T-helper 2 cell treated with Interferon-gamma antibody and Interleukin-4, amounts not matched to agents 5 μg/mL and 100 μg/mL, for 36 hours (primary cell): ENCODE data around the gene FBXL15.

ENCODE experiments used
- DNase-seq: peaks from one replicate; pipeline ENCODE4 v3.0.0; 2021; ENCODE audit warnings: low spot score
- H3K27ac Mint-ChIP-seq: one replicate; pipeline ENCODE4 v1.8.0; 2021; ENCODE audit warnings: mild to moderate bottlenecking, mixed read lengths
- H3K27me3 Mint-ChIP-seq: one replicate; pipeline ENCODE4 v1.8.0; 2021; ENCODE audit warnings: low read depth, mixed read lengths
- H3K36me3 Mint-ChIP-seq: one replicate; pipeline ENCODE4 v1.8.0; 2021; ENCODE audit warnings: low read depth, mixed read lengths
- H3K4me1 Mint-ChIP-seq: one replicate; pipeline ENCODE4 v1.8.0; 2021; ENCODE audit warnings: low read depth, mixed read lengths
- H3K4me3 Mint-ChIP-seq: one replicate; pipeline ENCODE4 v1.8.0; 2022; ENCODE audit warnings: mild to moderate bottlenecking, moderate library complexity, mixed read lengths
- H3K9me3 Mint-ChIP-seq: one replicate; pipeline ENCODE4 v1.8.0; 2021; ENCODE audit warnings: mixed read lengths

The FBXL15 gene, protein sequence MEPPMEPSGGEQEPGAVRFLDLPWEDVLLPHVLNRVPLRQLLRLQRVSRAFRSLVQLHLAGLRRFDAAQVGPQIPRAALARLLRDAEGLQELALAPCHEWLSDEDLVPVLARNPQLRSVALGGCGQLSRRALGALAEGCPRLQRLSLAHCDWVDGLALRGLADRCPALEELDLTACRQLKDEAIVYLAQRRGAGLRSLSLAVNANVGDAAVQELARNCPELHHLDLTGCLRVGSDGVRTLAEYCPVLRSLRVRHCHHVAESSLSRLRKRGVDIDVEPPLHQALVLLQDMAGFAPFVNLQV

GRCh38 chr10:102420714-102421506 lies at the start of gene FBXL15:
FBXL15 (plus strand) TSS chr10:102420836; CDS start chr10:102421130, 294 bp downstream.
- Mint-ChIP-seq H3K27me3 (peaks cover 25% of the 10 kb centered on the region), H3K4me1 (peaks cover 20% of the 10 kb centered on the region), H3K36me3 (peaks cover 8% of the 10 kb centered on the region), H3K9me3 (no peaks in the 10 kb centered on the region), H3K4me3 (peak within 1 kb of the TSS; percentile 99), H3K27ac (peak within 1 kb of the TSS; percentile 97)
- peak; percentile 97 for DNase-seq

DNA sequence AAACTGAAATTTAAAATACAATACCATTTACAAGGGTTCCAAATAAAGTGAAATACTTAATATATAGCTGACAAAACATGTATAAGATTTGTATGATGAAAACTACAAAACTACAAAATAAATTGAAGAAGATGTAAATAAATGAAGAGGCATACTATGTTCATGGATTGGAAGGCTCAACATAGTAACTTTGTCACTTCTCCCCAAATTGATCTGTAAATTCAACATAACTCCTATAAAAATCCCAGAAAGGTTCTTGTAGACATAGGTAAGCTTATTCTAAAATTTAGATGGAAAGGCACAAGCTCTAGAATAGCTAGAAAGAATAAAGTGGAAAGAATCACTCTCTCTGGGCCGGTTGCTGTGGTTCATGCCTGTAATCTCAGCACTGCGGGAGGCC lies 49.3 kb upstream of the FBXL15 start:
- Mint-ChIP-seq H3K4me3 (no peak overlapping the region), H3K9me3 (peaks cover 5% of the 10 kb centered on the region), H3K4me1 (no peaks in the 10 kb centered on the region), H3K27me3 (no peaks in the 10 kb centered on the region), H3K27ac (no peak overlapping the region), H3K36me3 (peaks cover 70% of the 10 kb centered on the region)
- DNase-seq: no peak

DNA sequence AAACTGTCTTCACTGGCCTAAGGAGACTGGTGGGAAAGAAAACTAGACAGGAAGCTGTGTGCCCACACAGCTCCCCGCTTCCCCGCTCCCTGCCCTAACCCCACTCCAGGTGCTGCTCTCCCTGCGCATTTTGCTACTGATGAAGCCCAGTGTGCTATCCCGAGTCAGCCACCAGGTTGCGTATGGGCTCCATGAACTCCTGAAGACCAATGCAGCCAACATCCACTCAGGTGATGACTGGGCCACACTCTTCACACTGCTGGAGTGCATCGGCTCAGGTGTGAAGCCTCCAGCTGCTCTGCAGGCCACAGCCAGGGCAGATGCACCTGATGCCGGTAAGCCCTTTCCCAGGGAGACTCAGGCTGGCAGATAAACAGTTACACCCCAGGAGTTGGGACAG lies 45.4 kb upstream of the FBXL15 start:
- no peaks in the 10 kb centered on the region for H3K27me3 Mint-ChIP-seq
- peaks cover 51% of the 10 kb centered on the region for H3K36me3 Mint-ChIP-seq
- DNase-seq: no peak
- H3K27ac Mint-ChIP-seq: no peak overlapping the region
- H3K9me3 Mint-ChIP-seq: peaks cover 5% of the 10 kb centered on the region
- H3K4me1 Mint-ChIP-seq: no peaks in the 10 kb centered on the region
- no peak overlapping the region for H3K4me3 Mint-ChIP-seq

- Mint-ChIP-seq H3K9me3 (peaks cover 5% of the 10 kb centered on the region), H3K36me3 (peaks cover 48% of the 10 kb centered on the region), H3K4me1 (no peaks in the 10 kb centered on the region), H3K27me3 (no peaks in the 10 kb centered on the region), H3K27ac (no peak overlapping the region), H3K4me3 (no peak overlapping the region)
- no peak for DNase-seq
Measured at GRCh38 chr10:102375867-102376266, 44.8 kb upstream of the FBXL15 start.

DNA sequence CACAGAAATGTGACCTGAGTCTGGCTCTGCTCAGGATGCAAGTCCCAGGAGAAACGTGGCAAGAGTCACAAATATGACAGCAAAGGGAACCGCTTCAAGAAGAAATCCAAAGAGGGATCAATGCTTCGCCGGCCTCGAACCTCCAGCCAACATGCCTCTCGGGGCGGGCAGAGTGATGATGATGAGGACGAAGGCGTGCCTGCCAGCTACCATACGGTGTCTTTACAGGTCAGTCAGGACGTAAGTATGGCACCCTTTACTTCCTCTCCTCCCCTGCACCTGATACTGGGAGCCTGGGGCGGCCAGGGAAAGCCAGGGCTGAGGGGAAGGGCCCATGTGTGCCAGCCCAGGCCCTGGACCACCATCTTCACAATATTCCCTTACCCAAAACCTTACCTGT lies 43.7 kb upstream of the FBXL15 start:
- Mint-ChIP-seq H3K36me3 (peaks cover 46% of the 10 kb centered on the region), H3K9me3 (no peaks in the 10 kb centered on the region), H3K27ac (no peak overlapping the region), H3K27me3 (no peaks in the 10 kb centered on the region), H3K4me1 (no peaks in the 10 kb centered on the region), H3K4me3 (no peak overlapping the region)
- no peak for DNase-seq

DNA sequence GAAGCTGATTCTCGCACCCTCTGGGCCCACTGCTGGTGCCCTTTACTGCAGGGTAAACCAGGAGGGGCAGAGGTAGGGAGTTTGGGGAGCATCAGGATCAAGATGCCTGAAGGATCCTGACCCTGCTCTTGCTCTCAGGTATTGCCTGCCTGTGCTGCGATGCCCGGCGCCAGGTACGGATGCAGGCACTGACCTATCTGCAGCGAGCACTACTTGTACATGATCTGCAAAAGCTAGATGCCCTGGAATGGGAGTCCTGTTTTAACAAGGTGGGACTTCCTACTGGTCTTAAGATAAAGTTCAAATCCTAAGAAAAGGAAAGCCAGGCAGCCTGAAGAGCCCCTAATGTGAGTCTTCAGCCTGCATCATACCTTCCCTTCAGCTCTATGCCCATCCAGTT lies 41.3 kb upstream of the FBXL15 start:
- H3K27ac Mint-ChIP-seq: no peak overlapping the region
- peaks cover 41% of the 10 kb centered on the region for H3K36me3 Mint-ChIP-seq

DNA sequence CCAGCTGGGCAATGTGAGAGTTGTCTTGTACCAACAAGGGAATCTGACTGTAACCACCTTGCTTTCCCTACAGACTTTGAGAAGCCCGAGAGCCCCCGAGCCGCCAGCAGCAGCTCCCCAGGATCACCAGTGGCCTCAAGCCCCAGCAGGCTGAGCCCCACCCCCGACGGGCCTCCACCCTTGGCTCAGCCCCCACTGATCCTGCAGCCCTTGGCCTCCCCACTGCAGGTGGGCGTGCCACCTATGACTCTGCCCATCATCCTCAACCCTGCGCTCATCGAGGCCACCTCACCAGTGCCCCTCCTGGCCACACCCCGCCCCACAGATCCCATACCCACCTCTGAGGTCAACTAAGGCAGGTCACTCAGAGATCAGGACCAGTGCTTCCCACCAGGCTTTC lies 38.7 kb upstream of the FBXL15 start:
- peaks cover 29% of the 10 kb centered on the region for H3K36me3 Mint-ChIP-seq
- H3K27ac Mint-ChIP-seq: no peak overlapping the region
- H3K27me3 Mint-ChIP-seq: no peaks in the 10 kb centered on the region
- H3K4me1 Mint-ChIP-seq: no peaks in the 10 kb centered on the region
- H3K4me3 Mint-ChIP-seq: no peak overlapping the region
- DNase-seq: no peak
- no peaks in the 10 kb centered on the region for H3K9me3 Mint-ChIP-seq

More for the DNA sequence above, 41.3 kb upstream of the FBXL15 start:
- Mint-ChIP-seq H3K9me3 (no peaks in the 10 kb centered on the region), H3K4me1 (no peaks in the 10 kb centered on the region), H3K4me3 (no peak overlapping the region), H3K27me3 (no peaks in the 10 kb centered on the region)
- DNase-seq: no peak

GRCh38 chr10:102382871-102383270 lies 37.8 kb upstream of the FBXL15 start:
- DNase-seq: no peak

DNA sequence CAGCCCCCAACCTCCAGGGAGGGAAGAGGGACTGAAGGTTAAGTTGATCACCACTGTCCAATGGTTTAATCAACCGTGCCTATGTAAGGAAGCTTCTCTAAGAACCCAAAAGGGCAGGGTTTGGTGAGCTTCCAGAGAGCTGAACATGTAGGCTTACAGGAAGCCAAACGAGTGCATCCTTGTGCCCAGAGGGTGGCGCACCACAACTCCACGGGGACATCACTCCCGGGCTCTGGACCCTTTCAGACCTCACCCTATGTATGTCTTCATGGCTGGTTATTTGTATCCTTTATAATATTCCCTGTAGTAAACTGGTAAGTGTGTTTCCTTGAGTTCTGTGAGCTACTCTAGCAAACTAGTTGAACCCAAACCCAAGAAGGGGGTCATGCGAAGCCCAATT lies 36.6 kb upstream of the FBXL15 start:
- Mint-ChIP-seq H3K4me3 (no peak overlapping the region), H3K4me1 (no peaks in the 10 kb centered on the region), H3K36me3 (peaks cover 27% of the 10 kb centered on the region), H3K9me3 (no peaks in the 10 kb centered on the region), H3K27ac (peak overlapping the region; percentile 20), H3K27me3 (no peaks in the 10 kb centered on the region)
- no peak for DNase-seq

More at GRCh38 chr10:102382871-102383270, 37.8 kb upstream of the FBXL15 start:
- Mint-ChIP-seq H3K36me3 (peaks cover 29% of the 10 kb centered on the region), H3K4me3 (no peak overlapping the region), H3K27me3 (no peaks in the 10 kb centered on the region), H3K4me1 (no peaks in the 10 kb centered on the region), H3K27ac (no peak overlapping the region), H3K9me3 (no peaks in the 10 kb centered on the region)

DNA sequence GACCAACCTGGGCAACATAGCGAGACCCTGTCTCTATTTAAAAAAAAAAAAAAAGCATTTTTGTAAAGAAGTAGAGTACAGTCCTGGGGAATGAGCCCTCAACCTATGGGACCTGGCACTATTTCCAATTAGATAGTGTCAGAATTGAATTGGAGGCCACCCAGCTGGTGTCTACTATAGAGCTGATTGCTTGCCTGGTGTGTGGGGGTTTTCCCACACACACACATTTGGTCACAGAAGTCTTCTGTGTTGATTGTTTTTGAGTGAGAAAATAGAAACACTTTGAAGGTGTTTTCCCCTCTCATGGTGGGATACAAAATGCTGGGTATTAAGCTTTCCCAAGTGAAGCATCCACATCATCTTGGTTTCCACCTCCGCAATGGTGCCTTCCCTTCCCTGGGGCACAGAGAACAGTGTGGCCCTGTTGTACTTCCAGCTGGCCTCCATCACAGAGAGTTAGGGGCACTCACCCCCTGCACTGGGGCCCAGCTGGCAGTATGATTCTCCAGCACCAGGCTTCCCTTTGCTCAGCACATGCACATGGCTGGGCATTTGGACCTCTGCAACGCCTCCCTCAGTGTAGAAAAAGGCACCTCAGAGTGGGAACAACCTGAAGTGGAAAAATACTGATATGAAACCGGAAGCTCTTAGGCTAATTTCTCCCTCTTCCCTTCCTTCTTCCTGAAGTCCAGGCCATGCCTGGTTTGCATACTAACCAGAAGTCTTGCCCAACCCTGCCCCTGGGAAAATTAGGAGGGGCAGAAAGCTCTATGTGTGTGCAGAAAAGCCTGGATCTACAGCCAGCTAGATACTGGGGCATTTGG lies 35.8 kb upstream of the FBXL15 start:
- Mint-ChIP-seq H3K9me3 (no peaks in the 10 kb centered on the region), H3K36me3 (peaks cover 22% of the 10 kb centered on the region), H3K4me1 (no peaks in the 10 kb centered on the region), H3K4me3 (no peak overlapping the region), H3K27ac (no peak overlapping the region), H3K27me3 (no peaks in the 10 kb centered on the region)
- no peak for DNase-seq

- no peak overlapping the region for H3K27ac Mint-ChIP-seq
- peaks cover 9% of the 10 kb centered on the region for H3K4me1 Mint-ChIP-seq
- H3K36me3 Mint-ChIP-seq: peaks cover 2% of the 10 kb centered on the region
- no peak overlapping the region for H3K4me3 Mint-ChIP-seq
- H3K27me3 Mint-ChIP-seq: peaks cover 3% of the 10 kb centered on the region
- no peaks in the 10 kb centered on the region for H3K9me3 Mint-ChIP-seq
- DNase-seq: no peak
Measured at GRCh38 chr10:102389894-102390293, 30.7 kb upstream of the FBXL15 start.

- Mint-ChIP-seq H3K36me3 (peaks cover 17% of the 10 kb centered on the region), H3K4me3 (no peak overlapping the region), H3K4me1 (peaks cover 20% of the 10 kb centered on the region), H3K9me3 (no peaks in the 10 kb centered on the region), H3K27ac (no peak overlapping the region), H3K27me3 (peaks cover 3% of the 10 kb centered on the region)
- no peak for DNase-seq
Measured at GRCh38 chr10:102392306-102392705, 28.3 kb upstream of the FBXL15 start.

- peaks cover 3% of the 10 kb centered on the region for H3K27me3 Mint-ChIP-seq
- H3K4me3 Mint-ChIP-seq: peak overlapping the region; percentile 89
- H3K36me3 Mint-ChIP-seq: peaks cover 30% of the 10 kb centered on the region
- peak overlapping the region; percentile 98 for H3K27ac Mint-ChIP-seq
- no peaks in the 10 kb centered on the region for H3K9me3 Mint-ChIP-seq
- DNase-seq: no peak
- H3K4me1 Mint-ChIP-seq: peaks cover 30% of the 10 kb centered on the region
Measured at GRCh38 chr10:102393411-102394078, 27.1 kb upstream of the FBXL15 start.
